HepG2 (cell line): ENCODE results near the gene CAMK2A. TPM values are rescaled to one million over a fixed set of nuclear protein-coding genes. Genes with fewer than 3 reads are reported as not detected.

ENCODE experiments used
- ATAC-seq: fragments of 200-7000 bp; cut with Tn5 transposase; 3 replicates; pipeline ENCODE4 v1.9.1; 2020; ENCODE audit warnings: mild to moderate bottlenecking, moderate library complexity
- BruUV-seq: library from RNA; stranded (reverse); fragments of 400-500 nt; replicated peaks from 2 replicates; lab custom pipeline; 2021; lab: Mats Ljungman, UMichigan
- CTCF ChIA-PET: fragments of 300-600 bp; formaldehyde crosslinking; extraction: SDS; loops from one replicate; lab custom pipeline; 2021; ENCODE audit warnings: low total read pairs, inconsistent platforms, low intra/inter-chr PET ratio; lab: Yijun Ruan, JAX
- POLR2A ChIA-PET: fragments of 350-600 bp; sonication (Branson Sonifier 250); formaldehyde crosslinking; loops from one replicate; lab custom pipeline; 2020; ENCODE audit warnings: antibody characterized with exemption, inconsistent platforms; lab: Yijun Ruan, JAX
- DNase-seq: peaks from one replicate; pipeline ENCODE4 v3.0.0-alpha.2; 2015; ENCODE audit warnings: low spot score
- FAIRE-seq: peaks from 3 replicates; lab custom pipeline; 2011; peaks lifted over from hg19 to GRCh38; lab: Jason Lieb, UNC
- H2AFZ ChIP-seq: one replicate; pipeline ENCODE4 v1.6.1; 2011; ENCODE audit warnings: low read length, inconsistent platforms
- H3K27ac ChIP-seq: fragments of 300-600 bp; 3 replicates; pipeline ENCODE4 v1.8.0; 2011; ENCODE audit warnings: mixed run types, mild to moderate bottlenecking, mixed read lengths, low read length, inconsistent platforms; ENCODE audit not compliant: insufficient read depth; ENCODE audit errors: extremely low read length
- H3K27me3 ChIP-seq, 2 experiments: fragments of 200-600 bp in 1 of 2; 2 replicates in 1 of 2; 3 replicates in 1 of 2; pipeline versions ENCODE4 v1.6.0 to v1.8.0; 2011; ENCODE audit warnings: low read length in 2 of 2, mild to moderate bottlenecking in 2 of 2, moderate library complexity in 2 of 2, inconsistent platforms in 1 of 2; ENCODE audit not compliant: insufficient read depth in 2 of 2, control insufficient read depth in 1 of 2
- H3K36me3 ChIP-seq, 2 experiments: fragments of 200-600 bp in 1 of 2; replicated peaks in 1 of 2; 2 replicates in 1 of 2; 3 replicates in 1 of 2; pipeline versions ENCODE4 v1.5.1 to v1.8.0; 2011; ENCODE audit warnings: low read length in 2 of 2, inconsistent platforms in 1 of 2; ENCODE audit not compliant: insufficient read depth in 2 of 2, control insufficient read depth in 1 of 2
- H3K4me1 ChIP-seq: 2 replicates; pipeline ENCODE4 v1.5.1; 2012; ENCODE audit warnings: low read length, inconsistent platforms; ENCODE audit not compliant: insufficient read depth
- H3K4me2 ChIP-seq: 2 replicates; pipeline ENCODE4 v1.6.0; 2011; ENCODE audit warnings: low read depth, low read length, inconsistent platforms
- H3K4me3 ChIP-seq, 3 experiments: fragments of 200-600 bp in 1 of 3; sonication (generic), shearing (Covaris generic) in 1 of 3; replicated peaks in 1 of 3; 2 replicates each; pipeline ENCODE4 v1.5.1; 2011 to 2016; ENCODE audit warnings: low read length in 3 of 3, inconsistent platforms in 2 of 3, low read depth in 2 of 3, mild to moderate bottlenecking in 2 of 3, control low read depth in 1 of 3, mixed read lengths in 1 of 3; ENCODE audit not compliant: insufficient read depth in 1 of 3
- H3K79me2 ChIP-seq: one replicate; pipeline ENCODE4 v1.6.1; 2011; ENCODE audit warnings: low read length, inconsistent platforms; ENCODE audit not compliant: insufficient read depth
- H3K9ac ChIP-seq: 2 replicates; pipeline ENCODE4 v1.6.0; 2011; ENCODE audit warnings: mild to moderate bottlenecking, low read depth, low read length, inconsistent platforms; ENCODE audit not compliant: insufficient read depth
- H3K9me3 ChIP-seq: 2 replicates; pipeline ENCODE4 v1.5.1; 2012; ENCODE audit warnings: mild to moderate bottlenecking, low read length
- H4K20me1 ChIP-seq: 2 replicates; pipeline ENCODE4 v1.6.0; 2011; ENCODE audit warnings: inconsistent platforms, mild to moderate bottlenecking, low read length, moderate library complexity; ENCODE audit not compliant: insufficient read depth
- HNRNPUL1 ChIP-seq: fragments of 200-400 bp; formaldehyde crosslinking; IDR thresholded peaks from 2 replicates; pipeline ENCODE4 v1.6.1; 2017; ENCODE audit warnings: low read depth, mild to moderate bottlenecking, low read length, moderate library complexity
- ISL2 ChIP-seq: sonication (generic); formaldehyde crosslinking; IDR thresholded peaks from 2 replicates; pipeline ENCODE4 v1.5.0; 2020; ENCODE audit warnings: missing genetic modification reagents
- KDM1A ChIP-seq: IDR thresholded peaks from 2 replicates; pipeline ENCODE4 v1.6.1; 2016; ENCODE audit warnings: missing compliant biosample characterization
- LCORL ChIP-seq, 2 experiments: fragments of 450-650 bp in 1 of 2; sonication (generic) in 1 of 2; formaldehyde crosslinking in 1 of 2; IDR thresholded peaks; 2 replicates each; pipeline versions ENCODE4 v1.5.0 to v1.6.1; 2017 to 2020; ENCODE audit warnings: antibody characterized with exemption in 1 of 2, missing genetic modification reagents in 1 of 2
- SALL1 ChIP-seq: sonication (generic); formaldehyde crosslinking; IDR thresholded peaks from 2 replicates; pipeline ENCODE4 v1.8.0; 2022; ENCODE audit warnings: mild to moderate bottlenecking, missing genetic modification reagents
- SKI ChIP-seq: fragments of 450-650 bp; IDR thresholded peaks from one replicate; pipeline ENCODE4 v1.6.1; 2018; ENCODE audit warnings: mild to moderate bottlenecking; ENCODE audit not compliant: partially characterized antibody
- SP1 ChIP-seq, 2 experiments: fragments of 450-650 bp in 1 of 2; sonication (generic) in 1 of 2; formaldehyde crosslinking in 1 of 2; IDR thresholded peaks; 2 replicates each; pipeline versions ENCODE4 v1.4.0 to v1.6.1; 2016 to 2020; ENCODE audit warnings: missing genetic modification reagents in 1 of 2
- SP5 ChIP-seq: IDR thresholded peaks from 2 replicates; pipeline ENCODE4 v1.6.1; 2016; ENCODE audit warnings: low read depth, borderline replicate concordance
- SRSF1 ChIP-seq: fragments of 200-400 bp; formaldehyde crosslinking; optimal IDR thresholded peaks from 2 replicates; pipeline ENCODE3; 2017; ENCODE audit warnings: mild to moderate bottlenecking, low read depth, low read length, moderate library complexity
- TBX2 ChIP-seq: sonication (generic); formaldehyde crosslinking; IDR thresholded peaks from 2 replicates; pipeline ENCODE4 v1.5.0; 2020; ENCODE audit warnings: missing genetic modification reagents, mild to moderate bottlenecking, borderline replicate concordance
- TCF7L2 ChIP-seq: IDR thresholded peaks from 2 replicates; pipeline ENCODE4 v1.6.1; 2011; ENCODE audit warnings: mild to moderate bottlenecking, low read depth, low read length, moderate library complexity
- ZBTB33 ChIP-seq: sonication (generic); formaldehyde crosslinking; IDR thresholded peaks from 2 replicates; pipeline ENCODE4 v1.4.0; 2020; ENCODE audit warnings: missing genetic modification reagents
- ZIK1 ChIP-seq: sonication (generic); formaldehyde crosslinking; IDR thresholded peaks from 2 replicates; pipeline ENCODE4 v1.5.0; 2020; ENCODE audit warnings: mild to moderate bottlenecking, low read depth, missing genetic modification reagents, borderline replicate concordance
- ZNF350 ChIP-seq: sonication (generic); formaldehyde crosslinking; IDR thresholded peaks from 2 replicates; pipeline ENCODE4 v1.4.0; 2020; ENCODE audit warnings: mild to moderate bottlenecking, low read depth, missing genetic modification reagents, borderline replicate concordance
- ZNF614 ChIP-seq: IDR thresholded peaks from 2 replicates; pipeline ENCODE4 v1.6.1; 2018; ENCODE audit warnings: missing biosample characterization, missing genetic modification reagents, inconsistent platforms, borderline replicate concordance
- ZNF850 ChIP-seq: sonication (generic); formaldehyde crosslinking; conservative IDR thresholded peaks from 2 replicates; pipeline ENCODE4 v1.9.0; 2021; ENCODE audit warnings: mild to moderate bottlenecking, missing genetic modification reagents
- WGBS: methylation state at CpG from one replicate; pipeline ENCODE4 v1.1.6; 2017; ENCODE audit warnings: low lambda C conversion rate; 5-methylcytosine and 5-hydroxymethylcytosine counted together
- in situ Hi-C: cut with HindIII; loops from 2 replicates; pipeline ENCODE4 v1.10.0; 2017; ENCODE audit warnings: low pct_unique_long_range_greater_than_20kb; ENCODE audit not compliant: extremely low pct_ligation_motif_present
- intact Hi-C: fragments of 100-400 bp; cut with micrococcal nuclease; formaldehyde crosslinking; loops from one replicate; pipeline ENCODE4 v1.10.0; 2022; ENCODE audit not compliant: unreplicated experiment
- polyA plus RNA-seq, 8 experiments: library from polyadenylated mRNA; depleted of rRNA in 3 of 8; stranded (reverse) in 7 of 8; unstranded in 1 of 8; fragments of >200 nt; fragmentation: Illumina TruSeq in 4 of 8; extraction: Trizol in 4 of 8; gene quantifications; 2 replicates each; pipeline versions ENCODE4 v1.2.1 to v1.2.3, GENCODE V29; 2011 to 2016; ENCODE audit warnings: low read depth in 4 of 8, missing spikeins in 1 of 8, mixed read lengths in 1 of 8; ENCODE audit not compliant: insufficient read depth in 1 of 8
- total RNA-seq, 5 experiments: library from RNA; depleted of rRNA; stranded (reverse); fragments of >200 nt; fragmentation: Illumina TruSeq; extraction: Trizol; gene quantifications; 2 replicates each; pipeline ENCODE4 v1.2.3, GENCODE V29; 2016; ENCODE audit warnings: low read depth in 1 of 5
- TF ChIP-seq, protein P1 (sequence below): sonication (generic); formaldehyde crosslinking; IDR thresholded peaks from 2 replicates; pipeline ENCODE4 v1.4.0; 2020; ENCODE audit warnings: missing genetic modification reagents, low read depth, mild to moderate bottlenecking, borderline replicate concordance
- TF ChIP-seq, protein P2 (sequence below): sonication (generic); formaldehyde crosslinking; IDR thresholded peaks from 2 replicates; pipeline ENCODE4 v1.5.1; 2020; ENCODE audit warnings: missing genetic modification reagents, mild to moderate bottlenecking, borderline replicate concordance

CAMK2A gene
- total and polyA plus RNA-seq, 2 of the 13 experiments (the other 11 are each of a cell fraction or from before 2014, with no cell fraction given) = 0.11 TPM; not detected in 1

GRCh38 chr5:150307617-150308426, 18.2 kb upstream of the CAMK2A start:
- Histone ChIP-seq H3K27ac (peak overlapping the region; percentile 75), H3K4me3 (0 out of 6 replicates have a peak overlapping the region, but pooled peaks of 1 of the 3 experiments have one; percentile 21), H3K79me2 (no peaks in the 10 kb centered on the region), H3K9me3 (no peaks in the 10 kb centered on the region), H3K9ac (peak overlapping the region; percentile 53), H3K27me3 (no peaks in the 10 kb centered on the region), H3K4me1 (peaks cover 88% of the 10 kb centered on the region), H3K36me3 (no peaks in the 10 kb centered on the region), H2AFZ (no peak overlapping the region), H4K20me1 (no peaks in the 10 kb centered on the region), H3K4me2 (peak overlapping the region; percentile 73)
- ATAC-seq = peak; percentile 95
- no TSS peak for BruUV-seq
- ChIA-PET CTCF (no interaction called here), POLR2A (interaction anchor here (0.7 to 2.6 kb wide), 6 partner anchors 9 to 48 kb away, joined by 3 to 12 read pairs (median 5); no protein-coding TSS in a partner anchor)
- DNase-seq = peak; percentile 99
- intact Hi-C loops = loop anchor here (1.0 kb wide), 1 partner anchor 9 kb away; no protein-coding TSS in a partner anchor
- in situ Hi-C loops = no loop called here
- FAIRE-seq = peak; percentile 92
- WGBS = 6% methylated on average over 10 of the region's 11 CpGs
- TF ChIP-seq LCORL (IDR thresholded peaks at IDR 0.05) (no peak), LCORL (CRISPR knock-in tag; IDR thresholded peaks at IDR 0.05) (peak; percentile 62), TCF7L2 (peak; percentile 80), HNRNPUL1 (no peak), SP1 (IDR thresholded peaks at IDR 0.05) (no peak), SP1 (CRISPR knock-in tag; IDR thresholded peaks at IDR 0.05) (no peak), ZNF850 (no peak), SRSF1 (no peak), ZBTB33 (CRISPR knock-in tag) (peak; percentile 13; the same call in 1 of the 2 replicates), TBX2 (CRISPR knock-in tag) (peak; percentile 26; the same call in 1 of the 2 replicates), ZNF350 (CRISPR knock-in tag) (no peak), ZNF614 (0 out of 2 replicates have a peak, but pooled peaks have one; percentile 14), SALL1 (CRISPR knock-in tag) (peak; percentile 63), SP5 (peak; percentile 89), SKI (no peak), ISL2 (peak; percentile 97), ZIK1 (CRISPR knock-in tag) (no peak), KDM1A (CRISPR knock-in tag) (no peak)
- TF ChIP-seq, protein P1, sequence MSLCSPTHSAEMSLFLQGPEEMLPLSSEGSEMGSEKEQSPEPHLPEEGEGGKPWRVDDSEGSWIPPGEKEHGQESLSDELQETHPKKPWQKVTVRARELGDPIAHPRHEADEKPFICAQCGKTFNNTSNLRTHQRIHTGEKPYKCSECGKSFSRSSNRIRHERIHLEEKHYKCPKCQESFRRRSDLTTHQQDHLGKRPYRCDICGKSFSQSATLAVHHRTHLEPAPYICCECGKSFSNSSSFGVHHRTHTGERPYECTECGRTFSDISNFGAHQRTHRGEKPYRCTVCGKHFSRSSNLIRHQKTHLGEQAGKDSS (CRISPR knock-in tag) = 0 out of 2 replicates have a peak, but pooled peaks have one; percentile 52
- TF ChIP-seq, protein P2, sequence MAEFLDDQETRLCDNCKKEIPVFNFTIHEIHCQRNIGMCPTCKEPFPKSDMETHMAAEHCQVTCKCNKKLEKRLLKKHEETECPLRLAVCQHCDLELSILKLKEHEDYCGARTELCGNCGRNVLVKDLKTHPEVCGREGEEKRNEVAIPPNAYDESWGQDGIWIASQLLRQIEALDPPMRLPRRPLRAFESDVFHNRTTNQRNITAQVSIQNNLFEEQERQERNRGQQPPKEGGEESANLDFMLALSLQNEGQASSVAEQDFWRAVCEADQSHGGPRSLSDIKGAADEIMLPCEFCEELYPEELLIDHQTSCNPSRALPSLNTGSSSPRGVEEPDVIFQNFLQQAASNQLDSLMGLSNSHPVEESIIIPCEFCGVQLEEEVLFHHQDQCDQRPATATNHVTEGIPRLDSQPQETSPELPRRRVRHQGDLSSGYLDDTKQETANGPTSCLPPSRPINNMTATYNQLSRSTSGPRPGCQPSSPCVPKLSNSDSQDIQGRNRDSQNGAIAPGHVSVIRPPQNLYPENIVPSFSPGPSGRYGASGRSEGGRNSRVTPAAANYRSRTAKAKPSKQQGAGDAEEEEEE = no peak
